Measurements from ENCODE around the gene BLNK.

BLNK gene

GRCh38 chr10:96242822-96243221 lies 28.5 kb downstream of the BLNK start:
- no peak overlapping the region for H3K4me3 ChIP-seq (ENCODE audit: low read depth, low read length)
- no peaks in the 10 kb centered on the region for H3K9me3 ChIP-seq (ENCODE audit: control insufficient read depth, insufficient read depth, low read depth, low read length)
- no peaks in the 10 kb centered on the region for H3K27me3 ChIP-seq (ENCODE audit: control insufficient read depth, insufficient read depth, low read length)
- no peaks in the 10 kb centered on the region for H3K4me1 ChIP-seq (ENCODE audit: control insufficient read depth, insufficient read depth, low read length)
- no peak overlapping the region for H3K9ac ChIP-seq (ENCODE audit: low read length)
- no peaks in the 10 kb centered on the region for H3K36me3 ChIP-seq (ENCODE audit: control insufficient read depth, insufficient read depth, low read length)
- no peak overlapping the region for H3K27ac ChIP-seq (ENCODE audit: low read depth, low read length)

GRCh38 chr10:96238646-96239623 lies 32.4 kb downstream of the BLNK start:
- Histone ChIP-seq H3K9ac (ENCODE audit: low read length) (no peak overlapping the region), H3K27ac (ENCODE audit: low read depth, low read length) (no peak overlapping the region), H3K4me3 (ENCODE audit: low read depth, low read length) (no peak overlapping the region), H3K27me3 (ENCODE audit: control insufficient read depth, insufficient read depth, low read length) (no peaks in the 10 kb centered on the region), H3K36me3 (ENCODE audit: control insufficient read depth, insufficient read depth, low read length) (no peaks in the 10 kb centered on the region), H3K9me3 (ENCODE audit: control insufficient read depth, insufficient read depth, low read depth, low read length) (no peaks in the 10 kb centered on the region), H3K4me1 (ENCODE audit: control insufficient read depth, insufficient read depth, low read length) (no peaks in the 10 kb centered on the region)

GRCh38 chr10:96236876-96237275 lies 34.5 kb downstream of the BLNK start:
- Histone ChIP-seq H3K36me3 (ENCODE audit: control insufficient read depth, insufficient read depth, low read length) (no peaks in the 10 kb centered on the region), H3K27ac (ENCODE audit: low read depth, low read length) (no peak overlapping the region), H3K27me3 (ENCODE audit: control insufficient read depth, insufficient read depth, low read length) (no peaks in the 10 kb centered on the region), H3K9ac (ENCODE audit: low read length) (no peak overlapping the region), H3K4me3 (ENCODE audit: low read depth, low read length) (no peak overlapping the region), H3K4me1 (ENCODE audit: control insufficient read depth, insufficient read depth, low read length) (no peaks in the 10 kb centered on the region), H3K9me3 (ENCODE audit: control insufficient read depth, insufficient read depth, low read depth, low read length) (no peaks in the 10 kb centered on the region)

GRCh38 chr10:96236090-96236478 lies 35.3 kb downstream of the BLNK start:
- Histone ChIP-seq H3K9me3 (ENCODE audit: control insufficient read depth, insufficient read depth, low read depth, low read length) (no peaks in the 10 kb centered on the region), H3K4me1 (ENCODE audit: control insufficient read depth, insufficient read depth, low read length) (no peaks in the 10 kb centered on the region), H3K36me3 (ENCODE audit: control insufficient read depth, insufficient read depth, low read length) (no peaks in the 10 kb centered on the region), H3K9ac (ENCODE audit: low read length) (no peak overlapping the region), H3K27me3 (ENCODE audit: control insufficient read depth, insufficient read depth, low read length) (no peaks in the 10 kb centered on the region), H3K4me3 (ENCODE audit: low read depth, low read length) (no peak overlapping the region), H3K27ac (ENCODE audit: low read depth, low read length) (no peak overlapping the region)

GRCh38 chr10:96235326-96236089 lies 35.9 kb downstream of the BLNK start:
- Histone ChIP-seq H3K9ac (ENCODE audit: low read length) (no peak overlapping the region), H3K4me3 (ENCODE audit: low read depth, low read length) (no peak overlapping the region), H3K4me1 (ENCODE audit: control insufficient read depth, insufficient read depth, low read length) (no peaks in the 10 kb centered on the region), H3K36me3 (ENCODE audit: control insufficient read depth, insufficient read depth, low read length) (no peaks in the 10 kb centered on the region), H3K27me3 (ENCODE audit: control insufficient read depth, insufficient read depth, low read length) (no peaks in the 10 kb centered on the region), H3K27ac (ENCODE audit: low read depth, low read length) (no peak overlapping the region), H3K9me3 (ENCODE audit: control insufficient read depth, insufficient read depth, low read depth, low read length) (no peaks in the 10 kb centered on the region)

GRCh38 chr10:96233959-96234358 lies 37.4 kb downstream of the BLNK start:
- no peaks in the 10 kb centered on the region for H3K9me3 ChIP-seq (ENCODE audit: control insufficient read depth, insufficient read depth, low read depth, low read length)
- no peak overlapping the region for H3K9ac ChIP-seq (ENCODE audit: low read length)
- H3K27ac ChIP-seq (ENCODE audit: low read depth, low read length): no peak overlapping the region
- no peaks in the 10 kb centered on the region for H3K36me3 ChIP-seq (ENCODE audit: control insufficient read depth, insufficient read depth, low read length)
- H3K27me3 ChIP-seq (ENCODE audit: control insufficient read depth, insufficient read depth, low read length): no peaks in the 10 kb centered on the region
- 0 out of 2 replicates have a peak, but pooled peaks cover 3% of the 10 kb centered on the region for H3K4me1 ChIP-seq (ENCODE audit: control insufficient read depth, insufficient read depth, low read length)
- no peak overlapping the region for H3K4me3 ChIP-seq (ENCODE audit: low read depth, low read length)

GRCh38 chr10:96230527-96230926 lies 40.8 kb downstream of the BLNK start:
- no peak overlapping the region for H3K4me3 ChIP-seq (ENCODE audit: low read depth, low read length)
- H3K4me1 ChIP-seq (ENCODE audit: control insufficient read depth, insufficient read depth, low read length): 0 out of 2 replicates have a peak, but pooled peaks cover 3% of the 10 kb centered on the region

GRCh38 chr10:96229568-96230030 lies 41.8 kb downstream of the BLNK start:
- Histone ChIP-seq H3K27me3 (ENCODE audit: control insufficient read depth, insufficient read depth, low read length) (no peaks in the 10 kb centered on the region), H3K36me3 (ENCODE audit: control insufficient read depth, insufficient read depth, low read length) (no peaks in the 10 kb centered on the region), H3K9ac (ENCODE audit: low read length) (no peak overlapping the region), H3K9me3 (ENCODE audit: control insufficient read depth, insufficient read depth, low read depth, low read length) (no peaks in the 10 kb centered on the region), H3K27ac (ENCODE audit: low read depth, low read length) (no peak overlapping the region), H3K4me1 (ENCODE audit: control insufficient read depth, insufficient read depth, low read length) (0 out of 2 replicates have a peak, but pooled peaks cover 3% of the 10 kb centered on the region), H3K4me3 (ENCODE audit: low read depth, low read length) (no peak overlapping the region)

More at GRCh38 chr10:96230527-96230926, 40.8 kb downstream of the BLNK start:
- Histone ChIP-seq H3K27ac (ENCODE audit: low read depth, low read length) (no peak overlapping the region), H3K9ac (ENCODE audit: low read length) (no peak overlapping the region), H3K27me3 (ENCODE audit: control insufficient read depth, insufficient read depth, low read length) (no peaks in the 10 kb centered on the region), H3K36me3 (ENCODE audit: control insufficient read depth, insufficient read depth, low read length) (no peaks in the 10 kb centered on the region), H3K9me3 (ENCODE audit: control insufficient read depth, insufficient read depth, low read depth, low read length) (no peaks in the 10 kb centered on the region)

GRCh38 chr10:96228408-96228994 lies 42.9 kb downstream of the BLNK start:
- Histone ChIP-seq H3K9me3 (ENCODE audit: control insufficient read depth, insufficient read depth, low read depth, low read length) (no peaks in the 10 kb centered on the region), H3K4me3 (ENCODE audit: low read depth, low read length) (no peak overlapping the region), H3K9ac (ENCODE audit: low read length) (no peak overlapping the region), H3K27ac (ENCODE audit: low read depth, low read length) (no peak overlapping the region), H3K27me3 (ENCODE audit: control insufficient read depth, insufficient read depth, low read length) (no peaks in the 10 kb centered on the region), H3K36me3 (ENCODE audit: control insufficient read depth, insufficient read depth, low read length) (no peaks in the 10 kb centered on the region), H3K4me1 (ENCODE audit: control insufficient read depth, insufficient read depth, low read length) (peaks cover 4% of the 10 kb centered on the region; the same call in 1 of the 2 replicates)

GRCh38 chr10:96227206-96227605 lies 44.2 kb downstream of the BLNK start:
- no peaks in the 10 kb centered on the region for H3K36me3 ChIP-seq (ENCODE audit: control insufficient read depth, insufficient read depth, low read length)
- no peak overlapping the region for H3K9ac ChIP-seq (ENCODE audit: low read length)
- no peaks in the 10 kb centered on the region for H3K27me3 ChIP-seq (ENCODE audit: control insufficient read depth, insufficient read depth, low read length)
- H3K9me3 ChIP-seq (ENCODE audit: control insufficient read depth, insufficient read depth, low read depth, low read length): no peaks in the 10 kb centered on the region
- no peak overlapping the region for H3K4me3 ChIP-seq (ENCODE audit: low read depth, low read length)
- H3K4me1 ChIP-seq (ENCODE audit: control insufficient read depth, insufficient read depth, low read length): peaks cover 16% of the 10 kb centered on the region
- no peak overlapping the region for H3K27ac ChIP-seq (ENCODE audit: low read depth, low read length)

Measured in HUES6 (cell line).